GM21360 (cell line): ENCODE measurements around the gene PTX3.

Experiments
- ATAC-seq: cut with Tn5 transposase; IDR thresholded peaks from one replicate; pipeline ENCODE4 v1.9.1; 2021; ENCODE audit warnings: mild to moderate bottlenecking, moderate library complexity; ENCODE audit not compliant: unreplicated experiment

Gene PTX3

GRCh38 chr3:157471064-157471463 lies 34.4 kb downstream of the PTX3 start:
- ATAC-seq = no peak

GRCh38 chr3:157472648-157473047 lies 36.0 kb downstream of the PTX3 start:
- no peak for ATAC-seq

- ATAC-seq = no peak
Measured at GRCh38 chr3:157475921-157476414, 39.3 kb downstream of the PTX3 start.

GRCh38 chr3:157477441-157477840 lies 40.8 kb downstream of the PTX3 start:
- ATAC-seq = no peak

GRCh38 chr3:157479464-157480243 lies 43.0 kb downstream of the PTX3 start:
- no peak for ATAC-seq

GRCh38 chr3:157487339-157487738 lies 50.7 kb downstream of the PTX3 start:
- ATAC-seq = no peak

GRCh38 chr3:157488144-157488543 lies 51.5 kb downstream of the PTX3 start:
- no peak for ATAC-seq

- ATAC-seq = no peak
Measured at GRCh38 chr3:157491136-157491535, 54.5 kb downstream of the PTX3 start.
